ENCODE data around the gene FADS3.

Gene FADS3

DNA sequence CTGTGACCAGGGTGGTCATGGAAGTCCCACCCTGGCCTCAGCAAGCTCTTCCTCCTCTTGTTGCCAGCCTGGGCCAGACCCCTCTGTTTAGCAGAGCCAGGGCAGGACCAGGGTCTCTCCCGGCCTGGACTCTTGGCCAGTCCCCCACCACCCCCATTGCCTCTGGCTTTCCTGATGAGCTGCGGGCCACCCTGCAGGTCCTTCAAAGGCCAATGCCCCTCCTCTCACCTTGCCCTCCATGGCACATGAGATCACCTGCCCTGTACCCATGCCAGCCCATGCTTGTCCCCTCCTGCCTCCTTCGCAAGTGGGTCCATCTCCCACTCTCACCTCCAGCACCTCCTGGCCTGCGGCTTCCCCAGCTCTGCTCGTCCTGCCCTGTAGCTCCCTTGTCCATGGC lies 52.8 kb downstream of the FADS3 start:
- no peaks in the 10 kb centered on the region for H3K27me3 ChIP-seq
- no peak for DNase-seq
- peaks cover 15% of the 10 kb centered on the region for H3K36me3 ChIP-seq
- no peaks in the 10 kb centered on the region for H3K9me3 ChIP-seq
- peaks cover 3% of the 10 kb centered on the region; the same call in 1 of the 2 replicates for H3K4me1 ChIP-seq
- TF ChIP-seq, protein P1, sequence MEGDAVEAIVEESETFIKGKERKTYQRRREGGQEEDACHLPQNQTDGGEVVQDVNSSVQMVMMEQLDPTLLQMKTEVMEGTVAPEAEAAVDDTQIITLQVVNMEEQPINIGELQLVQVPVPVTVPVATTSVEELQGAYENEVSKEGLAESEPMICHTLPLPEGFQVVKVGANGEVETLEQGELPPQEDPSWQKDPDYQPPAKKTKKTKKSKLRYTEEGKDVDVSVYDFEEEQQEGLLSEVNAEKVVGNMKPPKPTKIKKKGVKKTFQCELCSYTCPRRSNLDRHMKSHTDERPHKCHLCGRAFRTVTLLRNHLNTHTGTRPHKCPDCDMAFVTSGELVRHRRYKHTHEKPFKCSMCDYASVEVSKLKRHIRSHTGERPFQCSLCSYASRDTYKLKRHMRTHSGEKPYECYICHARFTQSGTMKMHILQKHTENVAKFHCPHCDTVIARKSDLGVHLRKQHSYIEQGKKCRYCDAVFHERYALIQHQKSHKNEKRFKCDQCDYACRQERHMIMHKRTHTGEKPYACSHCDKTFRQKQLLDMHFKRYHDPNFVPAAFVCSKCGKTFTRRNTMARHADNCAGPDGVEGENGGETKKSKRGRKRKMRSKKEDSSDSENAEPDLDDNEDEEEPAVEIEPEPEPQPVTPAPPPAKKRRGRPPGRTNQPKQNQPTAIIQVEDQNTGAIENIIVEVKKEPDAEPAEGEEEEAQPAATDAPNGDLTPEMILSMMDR (IDR thresholded peaks at IDR 0.05; ENCODE audit: low read depth, low read length): no peak
- H3K4me3 ChIP-seq (ENCODE audit: low read depth, low read length): no peak overlapping the region

GRCh38 chr11:61837411-61838005 lies 53.8 kb downstream of the FADS3 start:
- TF ChIP-seq, protein P1 (IDR thresholded peaks at IDR 0.05; ENCODE audit: low read depth, low read length): no peak
- Histone ChIP-seq H3K4me3 (ENCODE audit: low read depth, low read length) (no peak overlapping the region), H3K9me3 (no peaks in the 10 kb centered on the region), H3K36me3 (peaks cover 15% of the 10 kb centered on the region), H3K27me3 (no peaks in the 10 kb centered on the region), H3K4me1 (peaks cover 3% of the 10 kb centered on the region; the same call in 1 of the 2 replicates)
- DNase-seq: no peak

- Histone ChIP-seq H3K27me3 (no peaks in the 10 kb centered on the region), H3K36me3 (peaks cover 12% of the 10 kb centered on the region), H3K4me1 (peaks cover 3% of the 10 kb centered on the region; the same call in 1 of the 2 replicates), H3K4me3 (ENCODE audit: low read depth, low read length) (no peak overlapping the region), H3K9me3 (no peaks in the 10 kb centered on the region)
- DNase-seq: no peak
- TF ChIP-seq, protein P1 (IDR thresholded peaks at IDR 0.05; ENCODE audit: low read depth, low read length): no peak
Observed at GRCh38 chr11:61836193-61836592, 55.2 kb downstream of the FADS3 start.

GRCh38 chr11:61834278-61835048 lies 56.9 kb downstream of the FADS3 start:
- H3K36me3 ChIP-seq: no peaks in the 10 kb centered on the region; the same call in none of the 2 replicates
- no peak for DNase-seq
- H3K9me3 ChIP-seq: no peaks in the 10 kb centered on the region
- no peaks in the 10 kb centered on the region for H3K27me3 ChIP-seq
- H3K4me3 ChIP-seq (ENCODE audit: low read depth, low read length): no peak overlapping the region
- TF ChIP-seq, protein P1 (IDR thresholded peaks at IDR 0.05; ENCODE audit: low read depth, low read length): no peak
- peaks cover 3% of the 10 kb centered on the region; the same call in 1 of the 2 replicates for H3K4me1 ChIP-seq

DNA sequence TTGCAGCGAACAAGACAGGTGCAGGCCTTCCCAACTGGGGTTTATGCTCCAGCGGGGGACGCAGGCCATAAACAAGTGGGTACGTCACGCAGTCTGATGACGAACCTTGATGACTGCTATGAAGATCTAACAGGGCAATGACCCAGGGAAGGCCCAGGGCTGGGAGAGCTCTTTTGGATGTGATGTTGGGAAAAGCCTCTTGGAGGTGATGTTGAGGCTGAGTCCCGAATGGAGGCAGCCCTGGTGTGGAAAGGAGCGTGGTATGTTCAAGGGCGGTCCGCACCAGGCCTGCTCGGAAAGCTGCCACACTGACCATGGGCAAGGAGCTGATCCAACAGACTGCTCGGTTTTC lies 57.4 kb downstream of the FADS3 start:
- TF ChIP-seq, protein P1 (IDR thresholded peaks at IDR 0.05; ENCODE audit: low read depth, low read length): no peak
- H3K36me3 ChIP-seq: no peaks in the 10 kb centered on the region; the same call in 1 of the 2 replicates
- no peak for DNase-seq
- peaks cover 3% of the 10 kb centered on the region; the same call in 1 of the 2 replicates for H3K4me1 ChIP-seq
- H3K4me3 ChIP-seq (ENCODE audit: low read depth, low read length): no peak overlapping the region
- H3K27me3 ChIP-seq: no peaks in the 10 kb centered on the region
- no peaks in the 10 kb centered on the region for H3K9me3 ChIP-seq

DNA sequence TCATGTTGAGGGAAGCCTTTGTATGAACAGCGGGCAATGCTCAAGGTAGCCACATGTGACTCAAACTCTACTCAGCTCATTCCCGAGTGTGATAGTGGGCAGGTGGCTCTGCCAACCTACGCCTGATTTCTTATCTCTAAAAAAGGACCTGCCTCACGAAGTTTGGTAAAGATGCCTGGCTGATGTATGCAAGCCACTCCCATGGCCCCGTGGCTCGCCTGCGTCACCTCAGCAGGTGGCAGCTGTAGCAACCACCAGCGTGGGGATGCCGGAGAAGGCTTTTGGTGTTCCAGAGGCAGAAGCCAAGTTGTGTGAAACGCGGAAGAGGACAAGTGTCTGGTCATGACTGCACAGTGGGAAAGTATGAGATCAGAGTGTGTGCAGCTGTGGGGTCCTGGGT lies 57.9 kb downstream of the FADS3 start:
- no peaks in the 10 kb centered on the region for H3K36me3 ChIP-seq
- TF ChIP-seq, protein P1 (IDR thresholded peaks at IDR 0.05; ENCODE audit: low read depth, low read length): no peak
- no peak for DNase-seq
- H3K9me3 ChIP-seq: no peaks in the 10 kb centered on the region
- H3K27me3 ChIP-seq: no peaks in the 10 kb centered on the region
- H3K4me1 ChIP-seq: peaks cover 3% of the 10 kb centered on the region; the same call in 1 of the 2 replicates
- H3K4me3 ChIP-seq (ENCODE audit: low read depth, low read length): no peak overlapping the region

All from BE2C (cell line).